ENCODE results near the gene ACER1. TPM values are rescaled to one million over a fixed set of nuclear protein-coding genes. Genes with fewer than 3 reads are reported as not detected.
"Not testable (repeated sequence)": the region's sequence is repeated elsewhere in the genome, so short reads cannot be mapped to it uniquely, and the experiment has no call there.

The ACER1 gene
- total RNA-seq, 1 experiment from 2014 or later, result not detected

- H3K4me1 ChIP-seq, result no peaks in the 10 kb centered on the region
- no peaks in the 10 kb centered on the region for H3K27me3 ChIP-seq
- DNase-seq, result no peak
- peaks cover 22% of the 10 kb centered on the region for H3K36me3 ChIP-seq
- no peak overlapping the region for H3K4me3 ChIP-seq
- no peaks in the 10 kb centered on the region for H3K9me3 ChIP-seq (replicated peaks)
- no peak overlapping the region for H3K27ac ChIP-seq
Measured at GRCh38 chr19:6364353-6364752, 30.9 kb upstream of the ACER1 start.

DNA sequence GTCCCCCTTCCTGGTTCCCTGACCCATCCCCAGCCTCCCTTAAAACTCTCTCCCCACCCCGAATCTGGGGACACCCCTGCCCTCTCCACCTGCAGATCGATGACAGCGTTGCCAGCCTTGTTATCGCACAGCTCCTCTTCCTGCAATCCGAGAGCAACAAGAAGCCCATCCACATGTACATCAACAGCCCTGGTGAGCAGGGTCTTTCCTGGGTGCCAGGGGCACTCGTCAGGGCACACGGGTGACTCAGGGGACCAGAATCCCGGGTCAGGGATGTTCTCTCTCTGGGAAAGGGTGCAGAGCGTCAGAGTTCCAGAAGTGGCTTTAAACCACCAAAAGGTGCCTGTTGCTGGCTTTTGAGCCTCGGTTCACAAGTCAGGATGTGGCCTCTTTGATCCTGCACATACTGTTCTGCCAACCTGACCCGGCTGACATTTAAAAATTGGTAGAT lies 29.0 kb upstream of the ACER1 start:
- H3K9me3 ChIP-seq (replicated peaks), result no peaks in the 10 kb centered on the region
- H3K4me1 ChIP-seq, result 0 out of 2 replicates have a peak, but pooled peaks cover 3% of the 10 kb centered on the region
- no peak for DNase-seq
- H3K27ac ChIP-seq, result peak overlapping the region; percentile 82; the same call in 1 of the 2 replicates
- peak overlapping the region; percentile 94 for H3K4me3 ChIP-seq
- H3K36me3 ChIP-seq, result peaks cover 16% of the 10 kb centered on the region
- H3K27me3 ChIP-seq, result no peaks in the 10 kb centered on the region

- H3K27ac ChIP-seq, result peak overlapping the region; percentile 82
- H3K4me3 ChIP-seq, result peak overlapping the region; percentile 94
- 0 out of 2 replicates have a peak, but pooled peaks cover 3% of the 10 kb centered on the region for H3K4me1 ChIP-seq
- H3K36me3 ChIP-seq, result peaks cover 16% of the 10 kb centered on the region
- no peaks in the 10 kb centered on the region for H3K9me3 ChIP-seq (replicated peaks)
- H3K27me3 ChIP-seq, result no peaks in the 10 kb centered on the region
- DNase-seq, result peak; percentile 34 to 41
Measured at GRCh38 chr19:6362027-6362350, 28.6 kb upstream of the ACER1 start.

DNA sequence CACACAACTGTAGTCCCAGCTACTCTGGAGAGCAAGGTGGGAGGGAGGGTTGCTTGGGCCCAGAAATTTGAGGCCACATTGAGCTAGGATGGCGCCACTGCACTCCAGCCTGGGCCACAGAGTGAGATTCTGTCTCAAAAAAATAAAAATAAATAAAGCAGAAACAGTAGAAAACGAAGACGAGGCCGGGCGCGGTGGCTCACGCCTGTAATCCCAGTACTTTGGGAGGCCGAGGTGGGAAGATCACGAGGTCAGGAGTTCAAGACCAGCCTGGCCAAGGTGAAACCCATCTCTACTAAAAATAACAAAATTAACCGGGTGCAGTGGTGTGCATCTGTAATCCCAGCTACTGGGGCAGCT lies 27.4 kb upstream of the ACER1 start:
- not testable (repeated sequence) for H3K27ac ChIP-seq; H3K4me1 ChIP-seq; H3K9me3 ChIP-seq (replicated peaks); H3K27me3 ChIP-seq; DNase-seq; H3K36me3 ChIP-seq
- peak overlapping the region; percentile 94 for H3K4me3 ChIP-seq

DNA sequence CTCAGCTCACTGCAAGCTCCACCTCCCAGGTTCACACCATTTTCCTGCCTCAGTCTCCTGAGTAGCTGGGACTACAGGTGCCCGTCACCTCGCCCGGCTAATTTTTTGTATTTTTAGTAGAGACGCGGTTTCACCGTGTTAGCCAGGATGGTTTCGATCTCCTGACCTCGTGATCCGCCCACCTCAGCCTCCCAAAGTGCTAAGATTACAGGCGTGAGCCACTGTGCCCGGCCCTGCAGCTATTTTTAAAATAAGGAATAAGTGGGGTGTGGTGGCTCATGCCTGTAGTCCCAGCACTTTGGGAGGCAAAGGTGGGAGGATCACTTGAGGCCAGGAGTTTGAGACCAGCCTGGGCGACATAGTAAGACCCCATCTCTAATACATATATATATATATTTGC lies 27.0 kb upstream of the ACER1 start:
- H3K36me3 ChIP-seq; H3K4me3 ChIP-seq; DNase-seq; H3K4me1 ChIP-seq; H3K27me3 ChIP-seq; H3K9me3 ChIP-seq (replicated peaks); H3K27ac ChIP-seq: not testable (repeated sequence)

GRCh38 chr19:6359568-6360341 lies 26.3 kb upstream of the ACER1 start:
- Histone ChIP-seq H3K36me3 (no peaks in the 10 kb centered on the region), H3K4me3 (no peak overlapping the region), H3K27me3 (no peaks in the 10 kb centered on the region), H3K9me3 (replicated peaks) (no peaks in the 10 kb centered on the region), H3K4me1 (0 out of 2 replicates have a peak, but pooled peaks cover 3% of the 10 kb centered on the region), H3K27ac (no peak overlapping the region)
- no peak for DNase-seq

DNA sequence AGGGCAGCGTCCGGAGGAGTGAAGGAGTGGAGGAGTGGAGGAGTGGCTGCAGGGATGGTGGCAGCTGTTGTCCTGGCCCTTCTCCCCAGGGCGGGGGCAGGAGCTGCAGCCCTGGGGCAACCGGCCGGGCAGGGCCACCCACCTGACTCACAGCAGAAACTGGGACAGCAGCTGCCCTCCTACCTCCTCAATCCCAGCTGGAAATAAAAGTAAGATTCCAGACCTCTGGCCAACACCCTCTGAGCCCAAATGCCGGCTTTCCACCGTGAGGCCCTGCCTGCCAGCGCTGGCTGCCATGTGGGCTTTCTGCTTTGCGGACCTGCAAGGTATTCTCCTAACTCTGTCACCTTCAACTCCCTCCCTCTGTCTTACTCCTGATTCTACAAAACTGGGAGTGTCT lies 24.6 kb upstream of the ACER1 start:
- DNase-seq, result peak; percentile 85 to 86
- H3K4me3 ChIP-seq, result 0 out of 2 replicates have a peak overlapping the region, but pooled peaks have one; percentile 12
- 0 out of 2 replicates have a peak, but pooled peaks cover 3% of the 10 kb centered on the region for H3K4me1 ChIP-seq
- no peaks in the 10 kb centered on the region for H3K9me3 ChIP-seq (replicated peaks)
- H3K27me3 ChIP-seq, result no peaks in the 10 kb centered on the region
- H3K27ac ChIP-seq, result peak overlapping the region; percentile 39; the same call in 1 of the 2 replicates
- H3K36me3 ChIP-seq, result no peaks in the 10 kb centered on the region

GRCh38 chr19:6357174-6357573 lies 23.8 kb upstream of the ACER1 start:
- H3K9me3 ChIP-seq (replicated peaks), result no peaks in the 10 kb centered on the region
- no peak overlapping the region for H3K4me3 ChIP-seq
- H3K27me3 ChIP-seq, result no peaks in the 10 kb centered on the region
- H3K27ac ChIP-seq, result no peak overlapping the region
- H3K4me1 ChIP-seq, result 0 out of 2 replicates have a peak, but pooled peaks cover 3% of the 10 kb centered on the region
- peak in 1 of 2 experiments; percentile 17 for DNase-seq
- no peaks in the 10 kb centered on the region for H3K36me3 ChIP-seq

GRCh38 chr19:6355321-6356040 lies 22.1 kb upstream of the ACER1 start:
- not testable (repeated sequence) for H3K4me1 ChIP-seq, DNase-seq

DNA sequence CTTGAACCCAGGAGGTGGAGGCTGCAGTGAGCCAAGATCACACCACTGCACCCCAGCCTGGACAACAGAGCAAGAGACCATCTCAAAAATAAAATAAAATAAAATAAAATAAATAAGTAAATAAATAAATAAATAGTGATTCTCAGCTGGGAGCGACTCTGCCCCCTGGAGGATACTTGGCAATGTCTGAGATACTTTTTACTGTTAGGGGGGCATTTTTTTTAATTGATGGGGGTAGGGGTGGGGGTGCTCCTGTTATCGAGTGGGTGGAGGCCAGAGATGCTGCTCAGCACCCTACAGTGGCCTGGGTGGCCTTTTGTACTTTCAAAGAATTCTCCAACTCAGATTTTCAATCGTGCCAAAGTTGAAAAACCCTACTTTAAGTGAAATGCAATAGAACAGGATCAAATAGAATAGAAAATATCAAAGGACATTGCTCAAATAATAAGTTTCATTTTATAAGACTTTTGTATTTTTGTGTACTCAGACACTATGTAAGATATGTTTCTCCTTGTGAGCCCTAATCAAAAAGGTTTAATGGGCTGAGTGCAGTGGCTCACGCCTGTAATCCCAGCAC lies 20.8 kb upstream of the ACER1 start:
- no peak overlapping the region for H3K27ac ChIP-seq
- H3K27me3 ChIP-seq, result no peaks in the 10 kb centered on the region
- H3K4me1 ChIP-seq, result 0 out of 2 replicates have a peak, but pooled peaks cover 3% of the 10 kb centered on the region
- no peaks in the 10 kb centered on the region for H3K9me3 ChIP-seq (replicated peaks)
- no peak overlapping the region for H3K4me3 ChIP-seq
- no peaks in the 10 kb centered on the region for H3K36me3 ChIP-seq
- DNase-seq, result no peak

More at GRCh38 chr19:6355321-6356040, 22.1 kb upstream of the ACER1 start:
- H3K27me3 ChIP-seq; H3K9me3 ChIP-seq (replicated peaks); H3K36me3 ChIP-seq; H3K4me3 ChIP-seq; H3K27ac ChIP-seq: not testable (repeated sequence)

GRCh38 chr19:6352381-6353165 lies 19.2 kb upstream of the ACER1 start:
- no peak overlapping the region for H3K27ac ChIP-seq
- no peak overlapping the region for H3K4me3 ChIP-seq
- no peaks in the 10 kb centered on the region for H3K4me1 ChIP-seq
- DNase-seq, result no peak
- no peaks in the 10 kb centered on the region for H3K27me3 ChIP-seq
- H3K9me3 ChIP-seq (replicated peaks), result no peaks in the 10 kb centered on the region
- no peaks in the 10 kb centered on the region for H3K36me3 ChIP-seq

DNA sequence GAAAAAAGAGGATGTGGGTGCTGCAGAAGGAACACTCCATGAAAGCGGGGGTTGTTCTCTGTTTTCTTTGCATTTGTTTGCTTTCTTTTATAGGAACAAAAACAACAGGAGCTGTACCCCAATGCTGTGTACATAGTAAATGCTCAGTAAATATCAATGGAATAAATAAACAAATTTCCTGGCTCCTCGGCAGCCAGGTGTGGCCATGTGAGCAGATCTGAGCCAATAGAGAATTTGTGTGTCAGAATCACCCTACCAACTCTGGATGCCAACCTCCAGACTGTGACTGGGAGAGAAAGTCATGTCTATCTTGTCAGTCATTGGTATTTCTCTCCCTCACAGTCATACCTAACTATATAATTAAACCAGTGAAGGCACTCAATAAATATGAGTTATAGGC lies 17.3 kb upstream of the ACER1 start:
- Histone ChIP-seq H3K4me3 (no peak overlapping the region), H3K4me1 (no peaks in the 10 kb centered on the region), H3K9me3 (replicated peaks) (no peaks in the 10 kb centered on the region), H3K27me3 (no peaks in the 10 kb centered on the region), H3K27ac (no peak overlapping the region), H3K36me3 (no peaks in the 10 kb centered on the region)
- no peak for DNase-seq

- H3K4me1 ChIP-seq; DNase-seq; H3K4me3 ChIP-seq; H3K27ac ChIP-seq; H3K9me3 ChIP-seq (replicated peaks); H3K36me3 ChIP-seq; H3K27me3 ChIP-seq: not testable (repeated sequence)
Measured at GRCh38 chr19:6349271-6349670, 15.9 kb upstream of the ACER1 start.

- Histone ChIP-seq H3K27me3 (no peaks in the 10 kb centered on the region), H3K4me1 (no peaks in the 10 kb centered on the region), H3K36me3 (no peaks in the 10 kb centered on the region), H3K9me3 (replicated peaks) (0 out of 2 replicates have a peak, but pooled peaks cover 2% of the 10 kb centered on the region), H3K27ac (no peak overlapping the region), H3K4me3 (no peak overlapping the region)
- peak in 1 of 2 experiments; percentile 30 for DNase-seq
Measured at GRCh38 chr19:6343462-6343861, 10.1 kb upstream of the ACER1 start.

Measured in SJCRH30 (cell line).